Stimulated activated CD4-positive, alpha-beta T cell treated with anti-CD3 and anti-CD28 coated beads, Interleukin-4, amount 100 ng/mL, for 24 hours (primary cell): ENCODE results near the gene CPNE7.
A peak's percentile ranks its signal among the peaks of the same experiment; 100 is the strongest.
"Not testable (repeated sequence)": the region's sequence is repeated elsewhere in the genome, so short reads cannot be mapped to it uniquely, and the experiment has no call there.

Source experiments
- DNase-seq: peaks from one replicate; pipeline ENCODE4 v3.0.0-alpha.2; 2020

Gene CPNE7

DNA sequence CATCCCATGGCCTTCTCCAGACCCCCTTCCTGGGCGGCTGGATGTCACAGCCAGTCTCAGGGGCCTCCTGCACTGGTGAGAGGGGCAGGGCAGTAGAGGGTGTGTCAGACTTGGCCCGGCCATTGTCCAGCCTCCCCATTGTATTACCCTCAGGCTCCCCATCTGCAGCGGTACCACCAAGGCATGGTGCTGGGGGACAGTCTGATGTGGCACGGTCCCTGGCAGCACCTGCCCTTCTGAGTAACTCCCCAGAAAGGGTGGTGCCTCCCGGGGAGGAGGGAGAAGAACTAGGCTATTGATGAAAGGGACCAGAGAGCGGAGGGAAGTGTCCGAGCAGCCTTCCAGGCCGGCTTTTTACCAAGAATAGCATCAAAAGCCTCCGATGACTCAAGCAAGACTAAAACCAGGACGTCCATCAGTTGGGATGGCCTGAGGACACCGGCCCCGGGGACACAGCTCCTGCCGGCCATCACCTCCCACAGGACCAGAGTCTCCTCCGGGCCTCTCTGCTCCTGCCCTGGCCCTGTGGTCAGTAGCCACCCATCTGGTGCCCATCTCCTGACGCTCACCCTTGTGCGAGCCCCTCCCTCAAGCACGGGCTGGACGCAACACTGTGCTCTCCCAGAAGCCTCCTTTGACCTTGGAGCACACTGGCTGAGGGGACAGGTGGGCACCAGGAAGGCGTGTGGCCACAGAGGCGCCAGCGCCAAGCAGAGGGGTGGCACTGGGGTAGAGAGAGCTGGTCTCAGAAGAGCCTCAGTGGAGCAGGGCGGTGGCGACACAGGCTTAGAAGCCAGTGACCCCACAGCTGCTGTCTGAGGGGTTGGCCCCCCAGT, 5.8 kb upstream of the CPNE7 start:
- no peak for DNase-seq

DNA sequence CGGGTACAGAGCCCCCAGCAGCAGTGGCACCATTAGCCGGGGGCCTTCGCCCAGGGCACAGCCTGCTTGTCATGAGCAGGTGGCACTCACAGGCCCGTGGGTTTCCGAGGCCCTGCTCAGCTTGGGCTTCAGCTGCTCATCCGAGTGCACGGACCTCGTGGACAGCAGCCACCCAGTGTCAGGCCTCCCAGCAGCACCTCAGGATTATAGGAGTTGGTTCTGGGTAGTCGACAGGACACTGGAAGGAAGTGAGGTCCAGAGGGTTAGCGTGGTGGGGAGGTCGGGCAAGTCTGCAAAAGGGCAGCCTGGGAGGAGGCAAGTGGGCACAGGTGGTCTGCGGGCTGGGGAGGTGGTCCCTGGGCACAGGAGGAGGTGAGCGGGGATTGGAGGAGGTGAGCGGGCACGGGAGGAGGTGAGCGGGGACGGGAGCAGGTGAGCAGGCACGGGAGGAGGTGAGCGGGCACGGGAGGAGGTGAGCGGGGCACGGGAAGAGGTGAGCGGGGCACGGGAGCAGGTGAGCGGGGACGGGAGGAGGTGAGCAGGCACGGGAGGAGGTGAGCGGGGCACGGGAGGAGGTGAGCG, 5.1 kb upstream of the CPNE7 start:
- DNase-seq = no peak

DNA sequence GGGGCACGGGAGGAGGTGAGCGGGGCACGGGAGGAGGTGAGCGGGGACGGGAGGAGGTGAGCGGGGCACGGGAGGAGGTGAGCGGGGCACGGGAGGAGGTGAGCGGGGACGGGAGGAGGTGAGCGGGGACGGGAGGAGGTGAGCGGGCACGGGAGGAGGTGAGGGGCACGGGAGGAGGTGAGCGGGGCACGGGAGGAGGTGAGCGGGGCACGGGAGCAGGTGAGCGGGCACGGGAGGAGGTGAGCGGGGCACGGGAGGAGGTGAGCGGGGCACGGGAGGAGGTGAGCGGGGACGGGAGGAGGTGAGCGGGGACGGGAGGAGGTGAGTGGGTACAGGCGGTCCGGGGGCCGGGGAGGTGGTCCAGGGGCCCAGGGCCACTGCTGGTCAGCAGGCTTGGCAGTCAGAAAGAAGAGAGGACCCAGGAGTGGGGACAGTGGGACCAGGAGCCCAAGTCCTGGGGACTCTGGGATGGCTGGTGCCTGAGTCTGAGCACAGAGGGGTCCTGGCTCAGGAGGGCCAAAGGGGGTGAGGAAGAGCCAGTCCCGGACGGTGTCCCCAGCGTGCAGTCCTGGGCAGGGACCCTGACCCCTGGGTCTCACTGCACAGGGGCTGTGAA, 4.5 kb upstream of the CPNE7 start:
- DNase-seq = not testable (repeated sequence)

DNA sequence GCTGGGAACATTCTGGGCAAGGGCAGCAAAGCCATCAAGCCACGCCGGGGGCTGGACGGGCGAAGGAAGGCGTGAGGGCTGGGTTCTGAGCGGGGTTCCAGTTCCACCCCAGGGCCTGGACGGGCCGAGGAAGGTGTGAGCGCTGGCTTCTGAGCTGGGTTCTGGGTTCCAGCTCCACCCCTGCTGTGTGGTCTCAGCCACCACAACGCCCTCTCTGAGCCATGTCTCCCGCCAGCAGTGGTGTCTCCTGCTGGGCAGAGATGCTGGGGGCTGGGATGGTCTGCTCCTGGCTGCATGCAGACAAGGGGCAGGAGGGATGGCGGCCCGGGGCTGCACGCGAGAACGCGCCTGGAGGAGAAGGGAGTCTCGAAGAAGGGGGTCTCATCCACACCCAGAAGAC, 3.9 kb upstream of the CPNE7 start:
- DNase-seq = no peak

- no peak for DNase-seq
Measured at GRCh38 chr16:89572073-89572484, 3.5 kb upstream of the CPNE7 start.

DNA sequence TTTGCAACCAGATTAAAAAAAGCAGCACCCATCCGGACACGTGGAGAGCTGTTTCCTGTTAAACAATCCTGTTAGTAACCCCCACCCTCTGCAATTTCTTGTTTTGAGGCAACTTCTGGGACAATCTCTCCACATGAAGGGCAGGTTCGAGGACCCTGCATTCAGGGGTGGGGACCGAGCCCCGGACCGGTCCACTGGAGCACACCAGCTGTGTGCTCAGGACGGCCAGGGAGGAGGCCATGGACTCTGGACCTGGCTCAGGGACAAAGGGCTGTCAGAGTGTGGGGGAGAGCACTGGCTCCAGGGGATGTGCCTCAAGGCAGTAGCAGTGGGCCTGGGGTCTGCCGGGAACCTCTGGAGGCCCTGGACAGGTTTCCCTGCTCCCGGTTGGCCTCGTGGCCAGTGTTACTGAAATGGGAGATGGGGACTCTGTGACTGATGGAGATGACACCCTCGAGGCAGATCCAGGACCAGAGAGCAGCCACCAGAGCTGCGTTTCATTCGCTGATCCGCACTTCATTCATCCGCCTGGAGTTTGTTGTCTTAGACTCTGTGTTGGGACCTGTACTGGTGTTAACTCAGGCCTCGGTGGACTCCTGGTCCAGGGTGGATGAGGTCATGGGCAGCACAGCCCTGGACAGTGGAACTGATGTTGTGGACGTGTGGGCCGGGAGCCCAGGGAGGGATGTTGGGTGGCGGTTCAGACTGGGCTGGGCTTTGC, 2.9 kb upstream of the CPNE7 start:
- no peak for DNase-seq

- DNase-seq = no peak
Measured at GRCh38 chr16:89573826-89574680, 1.5 kb upstream of the CPNE7 start.

DNA sequence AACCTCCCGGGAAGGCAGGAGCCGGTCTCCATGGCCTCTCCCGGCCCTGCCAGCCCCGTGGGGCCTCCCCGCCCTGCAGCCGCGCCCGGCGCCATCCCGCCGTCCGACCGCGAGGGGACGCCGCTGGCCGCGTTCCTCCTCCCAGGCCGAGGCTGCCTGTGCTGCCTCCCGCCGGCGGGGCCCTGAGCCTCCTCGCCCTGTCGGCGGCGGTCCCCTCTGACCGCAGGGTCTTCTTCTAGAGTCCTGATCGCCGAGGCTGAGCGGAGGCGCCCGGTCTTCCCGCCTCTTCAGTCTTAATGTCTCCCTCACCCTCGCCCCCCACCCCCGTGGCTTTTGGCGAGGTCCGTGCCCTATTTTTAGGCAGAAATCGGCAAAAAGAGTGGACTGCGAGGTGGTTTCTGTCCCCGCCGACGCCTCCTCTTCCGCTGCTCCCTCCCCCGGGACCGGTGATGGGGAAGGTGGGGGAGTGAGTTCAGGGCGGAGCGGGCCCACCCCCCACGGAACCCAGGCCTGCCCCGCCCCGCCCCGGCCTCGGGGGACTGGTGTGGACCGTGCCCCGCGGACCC, 794 bp upstream of the CPNE7 start:
- peak; percentile 55 for DNase-seq

DNA sequence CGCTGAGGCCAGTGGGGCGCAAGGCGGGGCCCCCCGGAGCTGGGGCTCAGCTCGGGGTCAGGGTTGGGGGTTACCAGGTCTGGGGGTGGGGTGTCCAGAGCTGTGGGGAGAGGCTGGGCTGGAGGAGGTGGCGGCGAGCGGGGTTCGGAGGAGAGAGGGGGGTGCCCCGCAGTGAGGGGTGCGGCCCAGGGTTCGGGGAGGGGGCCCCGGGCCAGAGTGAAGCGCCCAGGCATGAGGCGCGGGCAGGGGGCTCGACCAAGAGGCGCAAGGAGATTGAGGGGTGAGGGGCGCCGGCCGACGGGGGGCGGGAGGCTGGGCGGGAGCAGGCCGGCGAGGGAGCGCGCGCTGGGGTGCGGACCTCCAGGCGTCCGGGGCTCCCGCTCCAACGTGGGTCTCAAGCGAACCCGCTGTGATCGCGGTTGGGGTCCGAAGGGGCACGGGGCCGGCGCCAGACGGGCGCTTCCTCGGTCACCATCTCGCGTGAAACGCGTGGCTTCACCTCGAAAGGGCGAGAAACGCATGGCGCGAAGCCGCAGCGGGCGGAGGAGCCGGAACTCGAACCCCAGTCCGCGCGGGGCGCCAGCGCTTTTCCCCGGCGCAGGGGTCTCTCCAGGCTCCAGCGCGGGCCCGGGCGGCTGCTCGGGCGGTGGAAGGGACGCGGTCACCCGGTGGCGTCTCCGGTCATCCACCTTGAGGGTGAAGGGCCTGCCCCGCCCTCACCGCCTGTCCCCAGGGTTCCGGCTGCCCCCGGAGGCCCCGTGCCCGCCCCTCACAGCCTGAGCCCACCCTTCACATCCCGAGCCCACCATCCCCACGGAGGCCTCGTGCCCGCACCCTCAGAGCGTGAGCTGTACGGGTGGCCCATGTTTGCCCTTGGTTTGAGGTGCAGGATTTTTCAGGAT, 846 bp downstream of the CPNE7 start:
- DNase-seq = no peak

DNA sequence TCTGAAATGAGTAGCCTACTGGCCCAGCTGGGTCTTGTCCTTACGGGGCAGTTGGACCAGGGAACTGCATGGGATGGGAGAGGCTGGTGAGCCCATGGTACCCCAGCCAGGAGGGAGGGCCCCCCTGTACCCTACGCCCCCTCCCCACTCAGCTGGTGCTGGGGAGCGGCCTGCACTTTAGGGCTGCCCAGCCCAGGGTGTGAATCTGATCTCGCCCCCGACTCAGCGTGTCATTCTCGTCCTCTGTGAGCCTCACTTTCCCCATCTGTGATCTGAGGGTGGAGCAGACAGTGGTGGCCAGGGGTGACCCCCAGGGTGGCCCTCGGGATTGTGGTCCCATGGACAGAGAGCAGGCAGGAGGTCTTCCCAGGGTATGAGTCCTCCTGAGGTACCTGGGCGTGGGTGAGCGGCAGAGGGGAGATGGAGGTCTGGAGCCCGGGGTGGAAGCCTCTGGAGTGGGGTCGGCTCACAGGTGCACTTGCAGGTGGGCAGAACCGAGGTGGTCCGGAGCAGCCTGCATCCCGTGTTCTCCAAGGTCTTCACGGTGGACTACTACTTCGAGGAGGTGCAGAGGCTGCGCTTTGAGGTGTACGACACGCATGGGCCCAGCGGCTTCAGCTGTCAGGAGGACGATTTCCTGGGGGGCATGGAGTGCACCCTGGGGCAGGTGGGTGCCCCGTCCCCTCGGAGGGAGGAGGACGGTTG, 1.6 kb downstream of the CPNE7 start:
- DNase-seq = no peak

- DNase-seq = no peak
Measured at GRCh38 chr16:89579351-89579750, 3.8 kb downstream of the CPNE7 start.

- DNase-seq = no peak
Measured at GRCh38 chr16:89581045-89581695, 5.6 kb downstream of the CPNE7 start.

DNA sequence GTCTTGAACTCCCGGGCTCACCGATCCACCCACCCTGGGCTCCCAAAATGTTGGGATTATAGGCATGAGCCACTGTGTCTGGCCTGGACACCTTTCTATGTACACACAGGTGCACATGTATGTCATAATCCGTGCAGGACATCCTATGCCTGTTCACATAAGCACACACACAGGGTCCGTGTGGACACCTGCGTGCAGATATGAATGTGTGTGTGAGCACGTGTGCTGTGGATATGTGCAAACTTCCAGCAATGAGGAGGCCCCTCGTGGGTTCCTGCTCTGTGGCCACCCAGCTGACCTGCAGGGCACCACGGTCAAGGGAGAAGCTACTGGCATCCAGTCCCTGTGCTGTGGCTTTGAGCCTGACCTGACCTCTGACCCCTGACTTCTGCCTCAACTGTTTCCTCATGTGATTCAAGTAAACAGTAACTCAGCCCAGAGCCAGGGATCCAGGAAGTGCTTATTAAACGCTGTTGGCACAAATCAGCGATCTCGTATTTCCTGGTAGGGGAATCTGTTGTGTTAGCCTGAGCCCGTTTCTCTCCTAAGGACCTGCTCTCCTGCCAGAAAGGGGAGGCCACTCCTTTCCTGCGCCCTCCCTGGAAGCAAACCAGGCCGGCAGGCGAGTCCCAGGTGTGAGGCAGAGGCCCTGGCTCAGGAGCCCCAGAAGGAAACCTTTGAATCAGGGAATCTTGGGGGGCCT, 6.5 kb downstream of the CPNE7 start:
- DNase-seq = no peak

DNA sequence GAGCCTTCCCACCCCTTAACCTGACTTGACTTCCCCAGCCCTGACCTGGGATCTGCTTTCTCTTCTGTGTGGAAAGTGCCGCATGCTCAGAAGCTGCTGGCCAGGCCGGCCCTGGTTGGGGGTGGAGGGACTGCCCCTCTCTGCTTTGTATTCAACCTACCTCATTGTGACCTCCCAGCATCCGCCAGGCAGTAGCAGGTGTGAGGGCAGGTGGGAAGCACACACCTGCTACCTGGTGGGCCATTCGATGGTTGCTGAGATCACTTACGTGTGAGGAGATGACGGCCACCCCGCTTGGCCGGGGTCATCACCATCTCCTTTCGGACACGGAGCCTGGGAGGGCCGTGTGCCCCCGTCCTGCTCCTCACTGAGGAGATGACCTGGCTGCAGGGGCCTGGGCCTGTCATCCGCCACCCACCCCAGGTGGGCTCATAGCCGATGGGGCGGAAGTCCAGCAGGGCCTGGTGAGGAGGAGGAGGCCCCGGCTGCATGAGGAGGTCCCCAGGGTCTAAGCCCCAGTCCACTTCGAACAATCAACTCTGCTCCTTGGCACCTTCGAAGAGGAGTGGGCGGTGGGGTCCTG, 7.1 kb downstream of the CPNE7 start:
- DNase-seq = no peak

DNA sequence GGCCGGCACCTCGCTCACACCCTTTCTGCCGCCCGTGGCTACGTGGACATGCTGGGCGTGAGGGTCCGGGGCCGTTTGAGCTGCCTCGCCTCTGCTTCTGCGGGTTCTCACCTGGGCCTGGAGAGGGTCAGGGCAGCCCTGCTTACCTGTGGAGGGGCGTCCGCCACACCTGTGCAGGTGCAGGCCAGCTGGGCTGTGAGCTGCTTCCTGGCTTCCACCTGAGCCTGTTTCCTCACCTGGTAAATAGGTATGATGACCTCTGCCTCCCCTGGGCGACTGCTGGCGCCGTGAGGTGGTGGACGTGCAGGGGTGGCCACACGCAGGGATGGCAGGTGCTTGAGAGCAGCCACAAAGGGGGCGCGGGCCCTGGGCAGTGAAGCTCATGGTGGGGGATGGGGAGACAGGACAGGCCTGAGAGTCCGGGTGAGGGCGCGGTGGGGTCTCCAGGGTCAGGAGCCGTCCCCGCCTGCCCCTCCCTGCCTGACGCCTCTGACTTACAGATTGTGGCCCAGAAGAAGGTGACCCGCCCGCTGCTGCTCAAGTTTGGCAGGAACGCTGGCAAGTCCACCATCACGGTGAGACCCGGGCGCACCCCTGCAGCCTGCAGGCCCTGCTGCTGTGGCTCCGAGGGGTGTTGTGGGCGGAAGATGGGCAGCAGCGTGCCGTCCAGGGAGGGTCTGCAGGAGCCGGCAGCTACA, 7.8 kb downstream of the CPNE7 start:
- no peak for DNase-seq

GRCh38 chr16:89583895-89584644, 8.5 kb downstream of the CPNE7 start:
- no peak for DNase-seq

DNA sequence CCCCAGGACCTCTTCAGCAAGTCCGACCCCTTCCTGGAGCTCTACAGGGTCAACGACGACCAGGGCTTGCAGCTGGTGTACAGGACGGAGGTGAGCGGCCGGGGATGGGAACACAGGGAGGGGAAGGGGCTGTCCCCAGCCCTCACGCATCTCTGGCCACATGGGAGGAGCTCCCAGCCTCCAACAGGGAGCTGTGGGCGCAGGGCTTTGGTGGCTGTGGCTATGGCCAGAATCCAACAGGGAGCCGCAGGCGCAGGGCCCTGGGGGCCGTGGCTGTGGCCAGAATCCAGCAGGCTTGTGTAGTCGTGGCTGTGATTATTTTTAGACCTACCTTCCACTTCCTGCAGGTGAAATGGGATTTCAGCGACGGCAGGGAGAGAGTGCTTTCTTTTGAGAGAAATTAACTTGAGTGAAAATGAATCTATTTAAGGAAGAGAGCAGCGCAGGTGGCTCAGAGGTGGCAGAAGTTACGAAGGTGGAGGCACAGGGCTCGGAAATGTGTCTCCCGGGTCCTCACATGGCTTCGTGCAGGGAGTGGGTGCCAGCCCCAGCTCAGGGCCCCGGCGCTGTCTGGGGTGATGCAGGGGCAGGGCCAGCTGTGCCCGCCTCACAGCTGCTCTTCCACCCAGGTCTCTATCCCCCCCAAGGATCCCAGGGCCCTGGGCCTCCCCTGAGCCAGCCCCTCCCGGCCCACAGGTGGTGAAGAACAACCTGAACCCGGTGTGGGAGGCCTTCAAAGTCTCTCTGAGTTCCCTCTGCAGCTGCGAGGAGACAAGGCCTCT, 9.4 kb downstream of the CPNE7 start:
- no peak for DNase-seq
